Sigmoid colon (tissue), 4 donors: ENCODE measurements around the gene VIPR2.

Source experiments
- POLR2A ChIP-seq, 2 donors: fragments of 450-650 bp; IDR thresholded peaks; one replicate each; pipeline ENCODE4 v1.6.1; 2016; ENCODE audit warnings: antibody characterized with exemption in 2 of 2, mild to moderate bottlenecking in 2 of 2, moderate library complexity in 2 of 2
- POLR2AphosphoS5 ChIP-seq, 4 donors: sonication (generic); formaldehyde crosslinking; IDR thresholded peaks; one replicate each; pipeline ENCODE4 v1.6.1; 2017; ENCODE audit warnings: antibody characterized with exemption in 4 of 4
- TF ChIP-seq, protein P1 (sequence below), 4 experiments: fragments of 450-650 bp in 3 of 4; fragments of 200-600 bp in 1 of 4; IDR thresholded peaks; one replicate each; pipeline ENCODE4 v1.5.1; 2016 to 2019; ENCODE audit warnings: antibody characterized with exemption in 4 of 4, mild to moderate bottlenecking in 3 of 4, moderate library complexity in 2 of 4

DNA sequence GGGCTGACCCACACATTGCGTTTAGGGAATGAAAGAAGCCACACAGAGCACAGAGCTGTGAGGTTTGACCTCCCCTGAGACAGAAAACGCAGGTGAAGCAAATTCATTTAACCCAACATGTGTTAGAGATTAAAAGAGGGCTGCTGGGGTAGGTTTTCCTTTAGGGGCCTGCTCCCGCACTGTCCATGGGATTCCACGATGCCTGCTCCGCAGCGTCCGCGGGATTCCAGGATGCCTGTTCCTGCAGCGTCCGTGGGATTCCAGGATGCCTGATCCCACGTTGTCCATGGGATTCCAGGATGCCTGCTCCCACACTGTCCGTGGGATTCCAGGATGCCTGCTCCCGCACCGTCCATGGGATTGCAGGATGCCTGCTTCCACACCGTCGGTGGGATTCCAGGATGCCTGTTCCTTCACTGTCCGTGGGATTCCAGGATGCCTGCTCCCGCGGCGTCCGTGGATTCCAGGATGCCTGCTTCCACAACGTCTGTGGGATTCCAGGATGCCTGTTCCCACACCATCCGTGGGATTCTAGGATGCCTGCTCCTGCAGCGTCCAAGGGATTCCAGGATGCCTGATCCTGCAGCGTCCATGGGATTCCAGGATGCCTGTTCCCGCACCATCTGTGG, 78.7 kb downstream of the VIPR2 start:
- TF ChIP-seq, protein P1, sequence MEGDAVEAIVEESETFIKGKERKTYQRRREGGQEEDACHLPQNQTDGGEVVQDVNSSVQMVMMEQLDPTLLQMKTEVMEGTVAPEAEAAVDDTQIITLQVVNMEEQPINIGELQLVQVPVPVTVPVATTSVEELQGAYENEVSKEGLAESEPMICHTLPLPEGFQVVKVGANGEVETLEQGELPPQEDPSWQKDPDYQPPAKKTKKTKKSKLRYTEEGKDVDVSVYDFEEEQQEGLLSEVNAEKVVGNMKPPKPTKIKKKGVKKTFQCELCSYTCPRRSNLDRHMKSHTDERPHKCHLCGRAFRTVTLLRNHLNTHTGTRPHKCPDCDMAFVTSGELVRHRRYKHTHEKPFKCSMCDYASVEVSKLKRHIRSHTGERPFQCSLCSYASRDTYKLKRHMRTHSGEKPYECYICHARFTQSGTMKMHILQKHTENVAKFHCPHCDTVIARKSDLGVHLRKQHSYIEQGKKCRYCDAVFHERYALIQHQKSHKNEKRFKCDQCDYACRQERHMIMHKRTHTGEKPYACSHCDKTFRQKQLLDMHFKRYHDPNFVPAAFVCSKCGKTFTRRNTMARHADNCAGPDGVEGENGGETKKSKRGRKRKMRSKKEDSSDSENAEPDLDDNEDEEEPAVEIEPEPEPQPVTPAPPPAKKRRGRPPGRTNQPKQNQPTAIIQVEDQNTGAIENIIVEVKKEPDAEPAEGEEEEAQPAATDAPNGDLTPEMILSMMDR (IDR thresholded peaks at IDR 0.05): no peak
- no peak for TF ChIP-seq POLR2AphosphoS5 (IDR thresholded peaks at IDR 0.05)
- TF ChIP-seq POLR2A (IDR thresholded peaks at IDR 0.05): no peak
